HG03571 (cell line): Measurements from ENCODE around the gene CCNH.

Source experiments
- ATAC-seq: cut with Tn5 transposase; IDR thresholded peaks from one replicate; pipeline ENCODE4 v1.9.1; 2021; ENCODE audit not compliant: unreplicated experiment

Gene CCNH

DNA sequence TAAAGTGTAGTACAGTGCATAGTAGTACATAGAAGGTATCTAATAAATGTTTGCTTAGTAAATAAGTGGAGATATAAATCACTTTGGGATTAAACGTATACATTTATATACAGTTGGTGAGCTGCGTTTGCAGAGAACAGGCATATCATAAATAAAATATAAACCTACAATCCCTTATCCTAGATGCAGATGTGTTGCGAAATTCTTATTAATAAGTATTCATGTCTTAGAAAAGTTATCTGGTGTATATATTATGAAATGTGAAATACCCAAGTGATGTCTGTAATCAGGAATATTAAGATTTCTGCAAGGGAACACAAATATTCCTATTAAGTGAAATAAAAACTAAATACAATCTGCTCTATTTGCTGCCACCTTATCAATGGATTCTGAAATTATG lies 8.8 kb downstream of the CCNH start:
- ATAC-seq, result no peak

DNA sequence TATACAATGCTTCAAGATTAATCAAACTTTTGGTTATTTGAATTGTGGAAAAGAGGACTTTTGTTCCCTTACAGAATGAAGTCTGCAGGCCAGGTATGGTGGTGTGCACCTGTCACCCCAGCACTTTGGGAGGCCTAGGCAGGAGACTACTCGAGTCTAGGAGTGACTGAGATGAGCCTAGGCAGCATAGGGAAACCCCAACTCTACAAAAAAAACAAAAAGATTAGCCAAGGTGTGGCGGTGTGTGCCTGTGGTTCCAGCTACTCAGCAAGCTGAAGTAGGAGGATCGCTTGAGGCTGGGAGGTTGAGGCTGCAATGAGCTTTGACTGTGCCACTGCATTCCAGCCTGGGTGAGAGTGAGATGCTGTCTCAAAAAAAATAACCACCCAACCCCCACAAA lies 9.3 kb downstream of the CCNH start:
- no peak for ATAC-seq

- no peak for ATAC-seq
These were observed 11.1 kb downstream of the CCNH start for GRCh38 chr5:87401626-87402025.

- peak; percentile 66 for ATAC-seq
These were observed 12.3 kb downstream of the CCNH start for GRCh38 chr5:87400305-87400899.

GRCh38 chr5:87399720-87400119 lies 13.0 kb downstream of the CCNH start:
- ATAC-seq, result no peak

DNA sequence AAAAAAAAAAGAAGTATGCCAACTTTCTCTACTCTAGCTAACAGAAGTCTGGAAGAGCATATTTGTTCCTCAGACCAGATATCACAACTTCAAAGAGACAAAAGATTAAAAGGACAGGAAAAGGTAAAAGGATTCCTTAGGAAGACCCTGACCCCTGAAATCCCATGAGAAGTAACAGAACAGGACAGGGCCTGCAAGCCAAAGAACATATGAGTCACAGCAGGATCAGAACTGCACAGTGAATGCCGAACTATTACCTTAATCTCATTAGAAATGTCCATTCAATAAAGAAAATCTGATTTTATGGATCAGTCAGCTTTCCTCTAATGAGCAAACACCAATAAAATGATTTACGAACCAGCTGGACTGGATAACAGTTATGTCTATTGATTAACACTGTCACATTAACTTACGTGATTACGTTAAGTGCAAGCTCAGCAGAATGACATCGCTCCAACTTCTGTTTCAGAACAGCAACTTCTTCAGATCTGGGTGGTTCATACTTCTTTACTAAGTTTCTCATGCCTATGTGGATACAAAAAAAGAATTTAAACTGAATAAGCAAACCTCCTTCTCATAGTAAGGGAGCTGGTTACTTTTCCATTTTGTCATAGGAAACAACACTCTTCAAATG lies 13.6 kb downstream of the CCNH start:
- no peak for ATAC-seq

DNA sequence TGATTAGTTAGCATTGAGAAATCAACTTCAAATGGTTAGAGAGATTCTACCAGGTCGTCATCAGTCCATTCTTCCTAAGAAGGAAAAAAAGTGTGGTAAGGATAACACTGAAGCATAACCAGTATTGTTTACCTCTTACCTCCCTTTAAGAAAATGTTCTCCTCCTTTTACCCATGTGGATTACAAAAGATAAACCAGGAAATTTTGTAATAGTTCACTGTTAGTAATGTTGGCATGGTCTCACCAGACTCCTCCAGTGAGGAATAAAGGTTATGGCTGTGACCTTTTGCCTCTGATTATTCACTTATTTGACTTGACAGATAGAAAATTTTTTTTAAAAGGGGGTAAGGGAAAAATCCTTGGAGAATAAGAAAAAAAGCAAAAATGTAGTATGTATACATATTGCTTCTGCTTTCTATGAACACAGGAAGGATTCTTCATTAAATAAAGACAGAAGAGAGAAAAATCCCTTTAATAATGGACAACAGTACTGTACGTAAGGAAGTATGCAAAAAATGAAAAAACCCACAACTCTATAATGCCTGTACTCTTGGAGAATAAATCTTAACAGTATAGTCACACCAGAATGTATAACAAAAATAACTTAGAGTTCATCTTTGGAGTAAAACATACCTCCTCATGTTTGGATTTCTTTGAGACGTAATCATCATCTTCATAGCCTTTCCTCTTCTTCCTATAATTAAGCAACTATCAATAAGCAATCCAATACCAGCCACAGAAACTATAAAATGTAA lies 18.1 kb downstream of the CCNH start:
- ATAC-seq, result no peak

DNA sequence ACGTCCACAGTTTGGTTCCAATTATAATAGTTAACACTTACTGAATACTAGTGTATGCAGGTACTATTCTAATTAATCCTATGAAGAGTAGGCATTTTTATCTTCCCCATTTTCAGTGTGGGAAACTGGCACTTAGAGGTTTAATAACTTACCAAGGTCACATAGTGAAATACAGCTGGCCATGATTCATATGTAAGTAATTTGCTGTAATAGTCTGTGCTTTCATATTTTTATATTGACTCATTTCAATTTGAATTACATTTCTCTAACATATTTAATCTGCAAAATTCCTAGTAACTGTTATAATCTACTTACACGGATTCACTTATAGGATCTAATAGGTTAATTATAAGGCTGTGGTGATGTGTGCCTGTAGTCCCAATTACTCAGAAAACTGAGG lies 19.4 kb downstream of the CCNH start:
- ATAC-seq, result no peak

DNA sequence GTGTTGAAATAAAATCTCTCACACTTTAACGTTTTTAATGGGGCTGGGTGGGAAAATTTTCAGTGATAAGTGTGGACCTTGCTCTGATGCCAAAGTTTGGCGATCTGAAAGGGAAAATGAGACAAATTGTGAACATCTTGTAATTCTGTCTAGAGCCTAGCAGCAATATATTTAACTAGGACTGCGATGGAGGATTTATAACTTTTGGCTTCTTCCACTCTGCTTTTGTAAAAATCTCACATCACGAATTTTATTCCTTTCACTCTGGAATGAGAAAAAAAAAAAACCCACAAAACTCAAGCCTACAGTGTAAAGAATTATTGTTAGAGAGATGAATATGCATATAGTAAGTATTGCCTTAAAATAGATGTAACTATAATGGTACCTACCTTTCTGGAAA lies 19.9 kb downstream of the CCNH start:
- no peak for ATAC-seq

DNA sequence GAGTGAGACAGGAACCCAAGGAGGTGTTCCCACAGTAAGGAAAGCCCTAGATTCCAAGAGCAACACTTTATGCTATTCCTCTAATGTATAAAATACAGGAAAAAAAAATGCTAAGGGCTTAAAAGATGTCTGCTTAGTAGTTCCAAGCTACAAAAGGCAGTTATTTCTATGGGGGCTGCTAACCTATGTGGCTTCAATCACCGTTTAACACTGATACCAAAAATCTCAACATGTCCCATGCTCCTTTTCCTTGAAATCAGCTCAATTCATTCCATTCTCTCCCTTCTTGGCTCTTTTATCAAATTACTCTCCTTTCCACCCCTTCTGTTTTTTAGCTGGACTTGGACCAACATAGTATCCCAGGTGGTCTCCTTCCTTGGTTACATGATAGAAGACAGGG lies 20.6 kb downstream of the CCNH start:
- ATAC-seq, result no peak

GRCh38 chr5:87390576-87391199 lies 22.0 kb downstream of the CCNH start:
- ATAC-seq, result no peak

DNA sequence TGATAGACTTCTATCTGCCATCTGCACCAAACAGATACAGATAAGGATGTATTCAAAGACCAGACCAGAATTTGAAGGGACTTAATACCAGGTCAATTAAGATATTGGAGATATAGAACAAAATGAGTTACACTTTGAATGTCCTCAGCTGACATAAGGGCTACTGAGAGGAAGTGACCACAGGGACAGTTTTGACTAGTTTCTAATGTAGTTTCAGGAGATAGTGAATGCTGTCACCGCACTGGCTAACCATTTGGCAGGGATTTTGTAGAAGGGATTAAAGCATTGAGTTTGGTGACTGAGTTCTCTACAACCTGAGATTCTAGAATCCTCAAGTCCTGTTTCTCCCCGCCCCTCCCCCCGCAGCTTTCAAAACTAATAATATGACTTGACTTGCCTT lies 22.7 kb downstream of the CCNH start:
- ATAC-seq, result peak; percentile 58

- peak; percentile 8 for ATAC-seq
These were observed 23.3 kb downstream of the CCNH start for GRCh38 chr5:87389296-87390034.

DNA sequence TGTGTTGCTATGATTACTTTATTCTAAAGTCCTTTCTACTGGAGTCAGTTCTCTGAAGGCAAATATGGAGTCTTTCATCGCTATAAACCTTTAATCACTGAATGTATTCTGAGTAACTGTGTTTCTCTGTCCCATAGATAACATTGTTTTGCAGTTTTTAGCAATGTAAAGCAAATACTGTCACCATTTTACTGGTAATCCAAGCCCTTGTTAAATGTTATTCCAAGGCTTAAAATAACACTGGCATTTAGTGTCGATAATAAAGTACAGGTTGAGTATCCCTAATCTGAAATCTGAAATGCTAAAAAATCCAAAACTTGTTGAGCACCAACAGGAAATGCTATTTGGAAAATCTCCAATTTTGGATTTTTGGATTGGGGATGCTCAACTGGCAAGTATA lies 24.6 kb downstream of the CCNH start:
- no peak for ATAC-seq

GRCh38 chr5:87385802-87386201 lies 26.9 kb downstream of the CCNH start:
- no peak for ATAC-seq

- no peak for ATAC-seq
These were observed 29.5 kb downstream of the CCNH start for GRCh38 chr5:87383216-87383615.

GRCh38 chr5:87382224-87382623 lies 30.5 kb downstream of the CCNH start:
- ATAC-seq, result no peak

- no peak for ATAC-seq
These were observed 40.0 kb downstream of the CCNH start for GRCh38 chr5:87372705-87373104.

DNA sequence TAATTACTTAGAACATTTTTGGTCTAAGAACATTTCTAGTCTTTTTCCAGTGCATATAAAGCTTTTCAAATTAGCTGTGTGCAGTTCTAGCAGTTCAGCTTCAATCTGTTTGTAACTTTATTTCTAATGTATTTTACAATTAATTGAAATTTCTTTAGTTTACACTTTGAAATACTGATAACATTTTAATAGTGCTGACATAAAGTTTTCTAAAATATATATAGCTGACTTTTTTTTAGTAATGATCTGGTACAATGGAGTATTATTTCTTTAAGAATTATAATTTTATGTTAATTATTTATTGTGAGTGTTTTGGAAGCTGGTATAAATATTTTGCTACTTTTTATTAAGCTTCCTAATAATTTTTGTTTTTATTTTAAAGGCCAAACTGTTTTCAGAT lies 43.3 kb downstream of the CCNH start:
- ATAC-seq, result no peak

DNA sequence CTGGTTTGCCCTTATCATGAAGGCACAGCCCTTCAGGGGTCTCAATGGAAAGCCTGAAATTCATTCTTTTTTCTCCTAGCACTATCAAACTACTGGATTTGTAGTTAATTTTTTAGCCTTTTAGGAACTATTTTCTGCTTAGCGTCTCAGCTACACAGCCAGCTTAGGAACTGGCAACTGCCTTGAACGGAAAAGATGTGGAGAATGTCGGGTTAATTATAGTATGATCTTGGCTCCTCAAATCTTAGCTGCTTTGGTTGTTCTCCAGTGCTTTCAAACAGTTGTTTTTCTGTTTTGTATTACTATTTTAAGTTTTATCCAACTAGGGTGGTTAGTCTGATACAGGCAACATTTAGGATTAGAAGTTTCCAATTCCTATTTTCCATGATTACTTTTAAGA lies 44.1 kb downstream of the CCNH start:
- no peak for ATAC-seq

DNA sequence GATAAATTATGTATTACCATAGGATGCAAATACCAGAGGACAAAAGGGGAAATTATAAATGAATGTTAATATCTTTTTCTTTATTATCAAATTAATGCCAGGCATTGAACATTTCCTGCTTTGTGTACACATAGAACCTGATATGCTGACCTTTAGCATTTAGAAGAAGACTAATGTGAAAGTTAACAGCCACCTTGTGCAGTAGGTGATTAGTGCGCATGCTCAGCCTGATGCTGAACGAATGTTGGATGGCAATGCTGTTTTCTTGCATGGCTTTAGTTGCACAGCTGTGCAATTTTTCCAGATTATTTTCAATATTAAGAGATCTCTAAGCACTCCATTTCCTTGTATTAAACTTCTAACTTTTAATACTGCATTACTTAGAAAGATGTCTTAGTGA lies 45.5 kb downstream of the CCNH start:
- no peak for ATAC-seq
